DMS53 (cell line): Measurements from ENCODE around the gene NFIA.

Experiments
- DNase-seq: peaks from one replicate; lab custom pipeline; 2025; lab: John Stamatoyannopoulos, UW

NFIA gene

GRCh38 chr1:61215676-61216289, 133.4 kb downstream of the NFIA start:
- DNase-seq, result no peak

DNA sequence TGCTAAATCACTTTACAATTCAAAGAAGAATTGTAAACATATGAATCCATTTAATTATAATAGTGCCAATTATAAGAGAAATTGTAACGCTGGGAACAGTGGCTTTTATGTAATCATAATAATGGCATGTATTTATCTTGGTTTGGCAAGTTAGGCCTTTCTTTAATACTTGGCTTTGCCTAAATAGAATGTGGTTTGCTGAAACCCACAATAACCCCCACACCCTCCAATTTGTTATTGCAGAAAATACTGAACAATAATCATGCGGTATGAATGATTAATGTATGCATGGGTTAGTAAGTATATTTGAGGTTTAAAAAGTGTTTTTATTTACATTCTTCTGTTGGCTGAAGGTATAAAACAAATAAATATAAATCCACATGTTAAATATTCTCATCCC, 138.2 kb downstream of the NFIA start:
- DNase-seq, result no peak

- DNase-seq, result no peak
These were observed 139.3 kb downstream of the NFIA start for GRCh38 chr1:61221642-61222041.

DNA sequence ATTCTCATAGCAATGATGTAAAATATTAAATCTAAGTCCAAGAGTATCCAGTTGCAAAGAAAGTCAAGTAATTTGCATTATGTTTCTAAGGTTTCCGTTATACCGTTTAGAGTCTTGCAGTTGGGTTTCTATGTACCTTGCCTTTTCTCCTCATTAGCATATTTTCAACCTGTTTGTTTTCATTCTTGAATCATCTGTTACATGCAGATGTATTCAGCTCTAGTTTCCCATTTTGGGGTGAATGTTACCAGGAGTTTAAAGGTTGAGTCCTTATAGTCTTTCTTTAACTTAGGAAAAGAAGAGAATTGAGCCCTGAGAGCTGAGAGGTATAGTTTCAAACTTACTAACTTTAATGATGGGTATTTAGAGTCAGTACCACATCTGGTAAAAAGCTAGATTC, 139.9 kb downstream of the NFIA start:
- DNase-seq, result no peak

DNA sequence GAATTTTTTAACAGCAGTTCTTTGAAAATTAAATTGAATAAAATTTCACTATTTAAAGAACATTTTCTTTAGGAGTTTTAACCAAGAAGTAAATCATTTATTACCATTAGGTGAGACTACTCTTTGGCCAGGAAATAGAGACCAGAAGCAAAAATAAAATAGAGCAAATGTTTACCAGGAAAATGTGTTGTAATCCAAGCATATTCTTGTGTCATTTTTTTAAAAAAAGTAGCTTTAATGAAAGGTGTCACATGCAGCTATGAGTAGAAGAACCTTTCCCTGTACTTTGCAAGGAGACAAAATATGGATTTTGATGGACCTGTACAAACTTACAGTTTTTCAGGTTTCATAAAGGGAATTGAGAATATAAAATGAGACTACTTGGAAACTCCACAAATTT, 140.8 kb downstream of the NFIA start:
- no peak for DNase-seq

DNA sequence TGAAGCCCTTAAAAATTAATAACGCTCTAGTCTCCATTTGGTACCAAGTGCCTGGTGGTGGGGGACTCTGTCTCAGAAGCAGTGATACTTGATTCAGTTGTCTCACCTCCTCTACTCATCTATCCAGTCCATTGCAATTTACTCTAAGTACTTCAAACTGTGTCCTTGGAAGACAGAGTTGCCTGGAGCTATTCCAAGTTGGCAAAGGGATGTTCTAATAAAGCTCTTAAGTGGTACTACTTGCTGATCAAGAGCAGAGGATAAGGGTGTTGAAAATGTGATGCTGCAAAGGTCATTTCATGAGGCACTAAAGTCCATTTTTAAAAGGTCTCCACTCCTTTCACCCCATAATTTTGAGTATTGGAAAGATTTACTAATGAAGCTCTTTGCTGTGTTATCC, 142.2 kb downstream of the NFIA start:
- peak; percentile 42 for DNase-seq

DNA sequence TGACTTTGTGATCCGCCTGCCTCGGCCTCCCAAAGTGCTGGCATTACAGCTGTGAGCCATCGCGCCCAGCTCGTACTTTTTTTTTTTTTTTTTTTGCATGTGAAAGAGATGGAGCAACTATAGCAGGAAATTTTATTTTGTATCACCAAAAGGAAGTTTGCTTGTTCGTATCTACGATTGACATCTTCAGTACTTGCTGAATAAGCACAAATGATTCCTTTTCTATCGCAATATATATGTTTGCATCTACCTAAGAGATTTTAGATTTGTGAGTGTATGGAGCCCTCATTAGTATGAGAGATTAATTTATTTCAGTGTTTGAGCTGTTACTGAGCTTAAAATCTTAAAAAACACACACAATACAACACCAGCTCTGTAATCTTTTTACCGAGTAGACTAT, 143.1 kb downstream of the NFIA start:
- DNase-seq, result no peak

DNA sequence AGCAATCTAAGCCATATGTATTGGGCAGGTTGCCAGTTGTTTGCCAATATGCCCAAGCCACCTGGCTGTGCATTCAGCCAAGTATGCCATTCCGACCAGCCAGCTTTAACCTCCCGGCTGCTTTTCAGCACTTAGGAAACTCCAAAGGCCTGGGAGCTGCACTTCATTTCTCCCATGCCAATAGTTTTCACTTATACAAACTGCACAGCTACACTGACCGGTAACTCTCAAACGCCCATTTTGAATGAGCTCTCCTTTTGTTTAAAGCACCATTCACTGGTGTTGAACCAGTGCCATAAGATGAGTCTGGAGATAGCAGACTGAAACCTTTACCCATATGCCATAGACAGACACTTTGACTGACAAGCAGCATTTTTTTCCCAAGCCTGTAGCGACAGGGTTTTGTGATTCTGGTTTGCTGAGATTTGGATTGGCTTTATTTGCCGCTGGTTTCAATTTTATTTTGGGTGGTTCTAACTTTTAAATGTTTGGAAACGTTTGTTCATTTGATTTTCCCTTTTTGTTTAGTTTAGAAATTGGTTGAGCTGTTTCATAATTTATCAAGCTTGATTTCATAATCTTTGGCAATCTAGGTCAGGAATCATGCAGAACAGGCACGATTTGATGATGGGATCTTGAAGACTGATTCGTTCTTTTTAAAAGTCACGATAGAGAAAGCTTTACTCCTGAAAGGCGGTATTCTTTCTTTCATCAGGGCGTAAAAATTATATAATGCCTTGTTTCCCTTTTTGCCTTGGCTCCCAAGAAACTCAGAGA, 144.6 kb downstream of the NFIA start:
- peak; percentile 95 for DNase-seq

GRCh38 chr1:61227857-61228550, 145.6 kb downstream of the NFIA start:
- DNase-seq, result peak; percentile 52

GRCh38 chr1:61230523-61230922, 148.2 kb downstream of the NFIA start:
- no peak for DNase-seq

GRCh38 chr1:61231795-61232194, 149.4 kb downstream of the NFIA start:
- DNase-seq, result no peak

GRCh38 chr1:61233121-61233660, 150.8 kb downstream of the NFIA start:
- no peak for DNase-seq

GRCh38 chr1:61234587-61234919, 152.2 kb downstream of the NFIA start:
- DNase-seq, result no peak

DNA sequence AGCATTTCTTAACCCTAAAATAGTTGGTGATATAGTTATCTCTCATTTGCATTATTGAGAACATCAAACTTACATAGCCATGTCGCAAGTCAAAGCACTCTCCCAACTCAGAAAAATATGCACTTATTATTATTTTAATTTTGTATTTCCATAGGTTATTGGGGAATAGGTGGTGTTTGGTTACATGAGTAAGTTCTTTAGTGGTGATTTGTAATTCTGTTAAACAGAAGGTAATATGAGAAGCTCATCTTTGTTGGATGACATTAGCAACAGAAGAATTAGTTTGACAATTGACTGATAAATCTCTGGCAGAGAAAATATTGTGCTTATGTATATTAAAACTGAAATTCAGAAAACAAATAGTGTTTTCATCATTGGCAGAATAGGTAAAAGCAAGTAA, 154.8 kb downstream of the NFIA start:
- DNase-seq, result no peak

GRCh38 chr1:61237659-61238358, 155.4 kb downstream of the NFIA start:
- no peak for DNase-seq

GRCh38 chr1:61238359-61238665, 156.0 kb downstream of the NFIA start:
- no peak for DNase-seq

GRCh38 chr1:61240878-61241277, 158.5 kb downstream of the NFIA start:
- no peak for DNase-seq

DNA sequence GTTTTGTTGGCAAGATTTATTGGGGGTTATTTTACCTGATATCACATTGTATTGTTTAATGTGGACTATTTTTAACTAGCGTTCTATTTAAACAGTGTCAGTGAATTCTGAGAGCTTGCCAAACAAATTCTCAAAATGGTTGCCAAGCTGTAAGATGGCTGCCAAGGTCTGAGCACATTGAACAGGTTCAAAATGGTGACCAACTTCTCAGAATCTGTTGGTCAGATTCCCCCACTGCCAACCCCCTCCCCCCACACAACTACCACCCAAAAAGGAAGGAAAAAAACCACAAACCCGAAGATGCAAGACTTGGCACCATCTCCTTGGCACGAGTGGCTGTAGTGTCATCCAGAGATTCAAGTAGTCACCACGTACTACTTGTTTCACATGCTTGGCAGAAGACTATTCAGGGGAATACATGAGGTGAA, 159.1 kb downstream of the NFIA start:
- no peak for DNase-seq

DNA sequence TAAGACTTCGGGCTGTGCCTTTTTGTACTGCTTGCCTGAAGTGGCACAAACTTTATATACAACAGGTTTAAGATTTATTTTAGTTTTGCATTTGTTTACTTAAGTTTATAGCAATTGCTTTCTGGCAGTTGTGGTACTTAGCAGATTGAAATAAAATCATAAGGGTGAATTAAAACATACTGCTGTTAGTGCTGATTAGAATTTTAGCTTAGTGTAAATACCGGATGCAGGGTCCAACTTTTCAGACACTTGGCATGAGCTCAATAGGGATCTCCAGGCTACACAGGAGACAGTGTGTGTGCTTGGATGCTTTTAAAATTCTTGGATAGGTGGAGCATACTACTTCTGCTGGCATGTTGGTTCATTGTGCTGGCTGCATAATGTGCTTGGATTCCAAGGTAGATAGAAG, 159.6 kb downstream of the NFIA start:
- no peak for DNase-seq

GRCh38 chr1:61244114-61244513, 161.8 kb downstream of the NFIA start:
- peak; percentile 27 for DNase-seq

GRCh38 chr1:61245696-61246400, 163.5 kb downstream of the NFIA start:
- DNase-seq, result no peak
